HG03432 (cell line): ENCODE measurements around the gene ZNF101.

ENCODE experiments used
- ATAC-seq: cut with Tn5 transposase; IDR thresholded peaks from one replicate; pipeline ENCODE4 v1.9.1; 2021; ENCODE audit warnings: mild to moderate bottlenecking, moderate library complexity; ENCODE audit not compliant: unreplicated experiment

Gene ZNF101

GRCh38 chr19:19704836-19705235, 36.2 kb downstream of the ZNF101 start:
- ATAC-seq = no peak

GRCh38 chr19:19710506-19710905, 41.9 kb downstream of the ZNF101 start:
- ATAC-seq = no peak

- ATAC-seq = no peak
These were observed 42.8 kb downstream of the ZNF101 start for GRCh38 chr19:19711306-19711933.

GRCh38 chr19:19711934-19712828, 43.5 kb downstream of the ZNF101 start:
- ATAC-seq = no peak

GRCh38 chr19:19719798-19720197, 51.2 kb downstream of the ZNF101 start:
- ATAC-seq = no peak

- no peak for ATAC-seq
These were observed 53.3 kb downstream of the ZNF101 start for GRCh38 chr19:19721896-19722295.

GRCh38 chr19:19732579-19733501, 64.2 kb downstream of the ZNF101 start, which contains the start of gene ZNF14:
ZNF14 (minus strand) TSS chr19:19733112; CDS start chr19:19732958, 154 bp downstream.
- peak; percentile 99 for ATAC-seq
